GM19351 (cell line): Measurements from ENCODE around the gene FMNL2.
"Not testable (repeated sequence)": the region's sequence is repeated elsewhere in the genome, so short reads cannot be mapped to it uniquely, and the experiment has no call there.

ENCODE experiments used
- ATAC-seq: cut with Tn5 transposase; IDR thresholded peaks from one replicate; pipeline ENCODE4 v1.9.1; 2021; ENCODE audit warnings: mild to moderate bottlenecking, moderate library complexity; ENCODE audit not compliant: unreplicated experiment

Gene FMNL2

GRCh38 chr2:152335016-152335725 is at the start of gene FMNL2:
Gene FMNL2 (plus strand): TSS chr2:152335174.
- ATAC-seq, result peak; percentile 85

GRCh38 chr2:152292991-152293390 is 42.0 kb upstream of the FMNL2 start:
- no peak for ATAC-seq

- no peak for ATAC-seq
Observed at GRCh38 chr2:152297715-152298114, 37.3 kb upstream of the FMNL2 start.

GRCh38 chr2:152298754-152299153 is 36.2 kb upstream of the FMNL2 start:
- no peak for ATAC-seq

- ATAC-seq, result no peak
Observed at GRCh38 chr2:152301131-152301530, 33.8 kb upstream of the FMNL2 start.

GRCh38 chr2:152303951-152304350 is 31.0 kb upstream of the FMNL2 start:
- ATAC-seq, result no peak

- ATAC-seq, result no peak
Observed at GRCh38 chr2:152304836-152305235, 30.1 kb upstream of the FMNL2 start.

GRCh38 chr2:152307863-152308262 is 27.1 kb upstream of the FMNL2 start:
- no peak for ATAC-seq

- ATAC-seq, result no peak
Observed at GRCh38 chr2:152309352-152310214, 25.4 kb upstream of the FMNL2 start.

- ATAC-seq, result no peak
Observed at GRCh38 chr2:152319822-152320570, 15.0 kb upstream of the FMNL2 start.

- no peak for ATAC-seq
Observed at GRCh38 chr2:152320814-152321213, 14.2 kb upstream of the FMNL2 start.

GRCh38 chr2:152322222-152322621 is 12.8 kb upstream of the FMNL2 start:
- ATAC-seq, result no peak

- ATAC-seq, result not testable (repeated sequence)
Observed at GRCh38 chr2:152325126-152325525, 9.8 kb upstream of the FMNL2 start.

- ATAC-seq, result no peak
Observed at GRCh38 chr2:152326710-152327109, 8.3 kb upstream of the FMNL2 start.

- no peak for ATAC-seq
Observed at GRCh38 chr2:152328013-152328412, 7.0 kb upstream of the FMNL2 start.

GRCh38 chr2:152330235-152330866 is 4.6 kb upstream of the FMNL2 start:
- ATAC-seq, result no peak

- no peak for ATAC-seq
Observed at GRCh38 chr2:152334701-152335015, 316 bp upstream of the FMNL2 start.

- ATAC-seq, result peak; percentile 20
Observed at GRCh38 chr2:152335726-152336118, 748 bp downstream of the FMNL2 start.

- ATAC-seq, result peak; percentile 28
Observed at GRCh38 chr2:152336119-152336853, 1.3 kb downstream of the FMNL2 start.

- ATAC-seq, result no peak
Observed at GRCh38 chr2:152336854-152337510, 2.0 kb downstream of the FMNL2 start.
